GM18861 (cell line): ENCODE results near the gene COBLL1.

Experiments used
- ATAC-seq: cut with Tn5 transposase; IDR thresholded peaks from one replicate; pipeline ENCODE4 v1.9.1; 2021; ENCODE audit not compliant: unreplicated experiment

The COBLL1 gene

GRCh38 chr2:164691346-164691887 is 150.2 kb downstream of the COBLL1 start:
- no peak for ATAC-seq

GRCh38 chr2:164690361-164690760 is 151.3 kb downstream of the COBLL1 start:
- no peak for ATAC-seq

- ATAC-seq = no peak
Measured at GRCh38 chr2:164688896-164689419, 152.7 kb downstream of the COBLL1 start.

- no peak for ATAC-seq
Measured at GRCh38 chr2:164681009-164681408, 160.6 kb downstream of the COBLL1 start.

- no peak for ATAC-seq
Measured at GRCh38 chr2:164678631-164679149, 162.9 kb downstream of the COBLL1 start.

GRCh38 chr2:164677733-164678132 is 163.9 kb downstream of the COBLL1 start:
- no peak for ATAC-seq

GRCh38 chr2:164677271-164677670 is 164.4 kb downstream of the COBLL1 start:
- ATAC-seq = no peak

GRCh38 chr2:164675687-164676086 is 165.9 kb downstream of the COBLL1 start:
- no peak for ATAC-seq

GRCh38 chr2:164675027-164675426 is 166.6 kb downstream of the COBLL1 start:
- ATAC-seq = no peak

- ATAC-seq = no peak
Measured at GRCh38 chr2:164671664-164672396, 169.8 kb downstream of the COBLL1 start.

- ATAC-seq = no peak
Measured at GRCh38 chr2:164669291-164669690, 172.3 kb downstream of the COBLL1 start.

GRCh38 chr2:164667566-164667965 is 174.1 kb downstream of the COBLL1 start:
- no peak for ATAC-seq

- no peak for ATAC-seq
Measured at GRCh38 chr2:164664070-164664469, 177.6 kb downstream of the COBLL1 start.

GRCh38 chr2:164662868-164663631 is 178.6 kb downstream of the COBLL1 start:
- ATAC-seq = no peak

GRCh38 chr2:164662066-164662465 is 179.6 kb downstream of the COBLL1 start:
- ATAC-seq = no peak

- ATAC-seq = no peak
Measured at GRCh38 chr2:164661349-164661748, 180.3 kb downstream of the COBLL1 start.

- no peak for ATAC-seq
Measured at GRCh38 chr2:164657129-164657528, 184.5 kb downstream of the COBLL1 start.

- no peak for ATAC-seq
Measured at GRCh38 chr2:164655750-164656149, 185.9 kb downstream of the COBLL1 start.

- no peak for ATAC-seq
Measured at GRCh38 chr2:164655336-164655735, 186.3 kb downstream of the COBLL1 start.

GRCh38 chr2:164651361-164651760 is 190.3 kb downstream of the COBLL1 start:
- ATAC-seq = no peak

- ATAC-seq = no peak
Measured at GRCh38 chr2:164644036-164644700, 197.5 kb downstream of the COBLL1 start.
